HG02840 (cell line): Measurements from ENCODE around the gene POLR3H.
"Not testable (repeated sequence)": the region's sequence is repeated elsewhere in the genome, so short reads cannot be mapped to it uniquely, and the experiment has no call there.

Source experiments
- ATAC-seq: cut with Tn5 transposase; IDR thresholded peaks from one replicate; pipeline ENCODE4 v1.9.1; 2021; ENCODE audit warnings: mild to moderate bottlenecking, moderate library complexity, moderate number of reproducible peaks; ENCODE audit not compliant: unreplicated experiment, low FRiP score

Gene POLR3H

DNA sequence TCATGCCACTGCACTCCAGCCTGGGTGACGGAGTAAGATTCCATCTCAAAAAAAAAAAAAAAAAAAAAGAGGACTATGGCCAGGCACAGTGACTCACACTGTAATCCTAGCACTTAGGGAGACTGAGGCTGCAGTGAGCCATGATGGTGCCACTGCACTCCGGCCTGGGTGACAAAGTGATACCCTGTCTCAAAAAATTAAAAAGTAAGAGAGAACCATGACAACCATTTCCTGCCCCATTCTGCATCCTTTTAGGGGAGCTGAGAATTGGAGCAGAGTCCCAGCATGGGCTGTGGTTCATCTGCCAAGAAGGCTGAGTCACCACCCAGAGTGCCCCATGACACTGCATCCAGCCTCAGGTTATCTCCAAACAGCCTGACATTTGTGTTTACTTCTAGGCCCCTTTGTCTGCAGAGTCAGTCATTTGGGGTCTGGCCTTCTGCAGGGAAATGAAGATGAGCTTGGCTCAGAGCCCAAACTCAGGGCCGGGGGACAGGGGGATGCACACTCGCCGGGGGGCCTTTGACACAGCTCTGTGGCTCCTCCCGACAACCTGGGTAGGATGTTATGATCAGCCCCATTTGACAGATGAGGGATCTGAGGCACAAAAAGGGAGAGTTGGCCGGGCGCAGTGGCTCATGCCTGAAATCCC is 21.3 kb upstream of the POLR3H start:
- ATAC-seq, result no peak

DNA sequence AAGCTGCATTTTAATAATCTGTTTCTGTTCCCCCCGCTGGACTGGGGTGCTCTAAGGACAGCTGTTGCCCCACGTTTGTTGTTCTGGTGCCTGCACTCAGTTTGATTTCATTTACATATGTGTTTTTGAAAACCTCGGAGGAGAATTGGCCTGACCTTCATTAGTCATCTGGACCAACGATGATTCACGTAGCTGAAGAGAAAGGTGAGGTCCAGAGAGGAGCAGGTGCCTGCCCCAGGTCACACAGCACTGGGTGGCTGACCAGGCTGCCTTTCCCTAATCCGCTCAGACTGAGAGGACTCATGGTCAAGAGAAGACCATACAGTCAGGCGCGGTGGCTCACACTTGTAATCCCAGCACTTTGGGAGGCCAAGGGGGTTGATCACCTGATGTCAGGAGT is 20.3 kb upstream of the POLR3H start:
- no peak for ATAC-seq

DNA sequence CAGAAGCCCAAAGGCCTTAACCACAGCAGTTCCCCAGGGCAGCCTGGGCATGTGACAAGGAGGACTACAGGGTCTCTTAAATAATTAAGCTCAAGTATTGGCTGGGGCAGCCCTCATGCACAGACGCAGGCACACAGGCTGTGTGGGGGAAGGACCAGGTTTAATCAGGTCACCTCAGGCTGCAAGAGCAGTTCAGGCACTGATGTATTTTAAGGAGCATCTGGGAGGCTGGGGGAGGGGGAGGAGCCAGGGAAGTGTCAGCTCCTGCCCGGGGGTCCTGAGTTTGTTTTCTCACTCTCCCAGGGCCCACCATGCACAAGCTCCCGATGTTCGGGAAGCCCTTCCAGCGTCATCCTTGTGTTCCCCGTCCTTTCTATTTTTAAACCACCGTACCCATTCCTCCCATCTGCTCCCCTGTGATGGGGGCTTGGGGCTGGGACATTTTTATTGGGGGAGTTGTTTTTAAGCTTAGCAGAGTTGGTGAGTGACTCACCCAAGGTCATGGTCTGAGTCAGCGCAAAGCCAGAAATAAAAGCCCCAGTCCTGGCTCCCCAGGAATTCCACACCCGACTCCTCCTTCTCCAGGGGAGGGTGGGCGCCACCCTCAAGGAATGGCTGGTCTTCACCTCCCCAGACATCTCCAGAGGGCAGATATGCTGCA is 18.9 kb upstream of the POLR3H start:
- ATAC-seq, result no peak

DNA sequence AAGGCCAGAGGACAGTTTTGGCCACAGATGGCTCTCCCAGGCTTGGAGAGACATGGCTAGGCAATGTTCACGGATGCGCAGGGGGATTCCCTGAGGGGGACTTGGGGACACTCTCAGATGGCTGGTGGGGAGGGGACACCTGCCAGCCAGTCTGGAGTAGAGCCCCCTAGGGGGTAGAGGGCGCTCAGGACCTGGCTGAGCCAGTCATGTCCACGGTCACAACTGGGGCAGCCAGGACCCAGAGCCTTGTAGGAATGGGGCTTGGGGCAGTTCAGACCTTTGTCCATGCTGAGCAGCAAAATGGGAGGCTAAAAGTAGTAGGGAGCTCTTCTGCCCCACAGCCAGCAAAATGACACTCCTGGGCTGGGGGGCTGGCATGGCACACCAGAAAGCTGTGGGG is 18.2 kb upstream of the POLR3H start:
- ATAC-seq, result no peak

DNA sequence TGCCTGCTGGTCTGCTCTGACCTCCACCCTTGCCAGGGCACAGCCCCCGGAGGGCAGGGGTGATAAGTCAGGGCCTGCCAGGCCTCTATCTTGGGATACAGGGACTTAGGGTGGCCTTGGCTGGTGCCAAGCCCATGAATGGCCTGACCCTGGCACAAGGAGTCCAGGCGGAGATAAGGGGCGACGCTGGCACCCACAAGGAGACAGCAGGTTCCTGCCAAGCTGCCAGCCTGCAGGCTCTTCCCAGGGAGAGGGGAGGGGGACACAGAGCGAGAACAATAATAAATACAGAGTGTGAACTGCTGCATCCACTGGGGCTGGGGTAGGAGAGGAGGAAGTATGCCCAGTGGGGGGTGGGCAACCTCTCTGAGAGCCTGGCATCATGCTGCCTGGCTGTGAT is 17.5 kb upstream of the POLR3H start:
- ATAC-seq, result no peak

DNA sequence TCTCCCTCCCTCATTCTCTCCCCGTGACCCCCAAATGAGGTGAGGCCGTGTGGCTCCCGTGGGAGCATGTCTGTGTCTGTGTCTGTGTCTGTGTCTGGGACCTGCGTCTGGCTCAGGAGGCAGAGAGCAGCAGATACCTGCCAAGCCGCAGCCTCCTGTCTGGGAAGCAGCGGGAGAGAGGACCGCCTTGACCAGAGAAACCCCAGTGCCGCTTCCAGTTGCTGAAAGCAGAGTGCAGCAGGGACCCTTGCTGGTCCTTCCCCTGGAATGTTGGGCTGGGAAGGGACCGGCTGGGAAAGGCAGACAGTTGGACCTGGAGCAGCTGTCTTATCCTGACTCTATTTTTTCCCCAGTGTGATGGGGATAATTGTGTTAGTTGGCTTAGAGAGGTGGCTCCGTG is 17.1 kb upstream of the POLR3H start:
- no peak for ATAC-seq

DNA sequence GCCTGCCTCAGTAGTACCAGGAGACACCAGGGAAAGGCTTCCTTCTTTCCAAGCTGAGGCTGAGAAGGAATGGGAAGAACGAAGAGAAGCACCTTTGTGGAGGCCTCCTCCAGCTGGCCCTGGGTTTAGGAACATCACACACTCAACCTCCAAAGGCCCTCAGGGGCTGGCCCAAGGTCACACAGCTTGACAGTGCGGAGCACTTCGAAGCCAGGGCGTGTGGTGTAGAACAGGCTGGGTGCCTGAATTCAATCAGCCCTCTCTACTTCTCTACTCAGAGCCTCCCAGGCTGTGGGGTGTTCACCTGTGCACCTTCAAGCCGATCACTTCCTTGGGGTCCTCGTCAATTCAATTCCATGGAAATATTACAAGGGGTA is 15.8 kb upstream of the POLR3H start:
- ATAC-seq, result no peak

DNA sequence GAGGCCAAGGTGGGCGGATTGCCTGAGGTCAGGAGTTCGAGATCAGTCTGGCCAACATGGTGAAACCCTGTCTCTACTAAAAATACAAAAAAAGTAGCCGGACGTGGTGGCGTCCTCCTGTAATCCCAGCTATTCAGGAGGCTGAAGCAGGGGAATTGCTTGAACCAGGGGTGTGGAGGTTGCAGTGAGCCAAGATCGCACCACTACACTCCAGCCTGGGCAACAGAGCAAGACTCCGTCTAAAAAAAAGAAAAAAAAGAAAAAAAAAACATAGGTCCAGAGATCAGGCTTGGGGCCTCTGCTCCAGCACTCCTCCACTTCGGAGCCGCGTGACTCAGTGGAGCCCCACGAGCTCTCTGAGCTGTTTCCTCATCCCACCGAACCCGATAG is 14.0 kb upstream of the POLR3H start:
- ATAC-seq, result not testable (repeated sequence)

DNA sequence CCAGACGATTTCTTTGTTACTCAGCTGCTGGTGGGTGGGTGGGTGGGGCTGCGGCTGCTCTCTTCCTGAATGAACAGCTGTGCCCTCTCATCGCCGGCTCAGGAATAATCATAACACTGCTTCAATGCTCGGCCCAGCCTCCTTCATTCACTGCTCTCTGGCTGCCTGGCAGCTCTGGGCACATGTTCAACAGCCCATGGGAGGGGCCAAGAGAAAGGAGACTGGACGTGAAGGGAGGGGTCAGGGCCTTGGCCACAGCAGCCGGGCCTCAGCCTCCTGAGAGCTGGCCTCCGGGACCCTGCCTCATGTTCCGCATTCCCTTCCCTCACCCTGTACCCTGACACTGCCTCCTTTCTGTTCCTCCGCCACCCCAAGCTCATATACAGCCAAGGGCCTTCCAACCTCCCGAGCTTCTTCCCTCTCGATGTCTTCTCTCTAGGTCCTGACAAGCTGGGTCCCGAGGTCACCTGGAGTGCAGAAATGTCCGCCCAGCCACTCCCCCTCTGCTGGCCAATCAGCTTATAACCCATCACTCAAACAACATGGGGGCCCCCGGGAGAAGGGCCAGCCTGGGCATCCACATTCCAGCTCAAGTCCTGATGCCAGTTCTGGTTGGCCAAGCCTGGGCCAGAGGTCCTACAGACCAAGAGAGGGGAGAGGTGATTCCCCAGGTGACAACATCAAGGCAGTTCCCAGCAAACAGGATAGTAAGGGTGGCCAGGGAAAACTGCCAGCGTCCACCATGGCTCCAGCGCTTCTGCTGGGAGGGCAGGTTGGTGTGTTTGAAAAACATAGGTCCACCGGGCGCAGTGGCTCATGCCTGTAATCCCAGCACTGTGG is 13.4 kb upstream of the POLR3H start:
- no peak for ATAC-seq

DNA sequence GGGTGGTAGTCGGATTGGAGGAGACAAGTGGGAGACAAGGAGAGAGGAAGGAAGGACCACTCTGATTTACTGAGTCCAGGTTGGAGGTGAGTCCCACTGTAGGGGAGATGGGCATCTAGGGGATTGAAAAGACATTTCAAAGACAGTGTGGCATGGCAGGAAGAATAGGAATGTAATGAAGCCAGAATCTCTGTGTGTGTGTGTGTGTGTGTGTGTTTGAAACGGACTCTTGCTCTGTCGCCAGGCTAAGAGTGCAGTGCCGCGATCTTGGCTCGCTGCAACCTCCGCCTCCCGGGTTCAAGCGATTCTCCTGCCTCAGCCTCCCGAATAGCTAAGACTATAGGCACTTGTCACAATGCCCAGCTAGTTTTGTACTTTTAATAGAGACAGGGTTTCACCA is 12.3 kb upstream of the POLR3H start:
- ATAC-seq, result no peak

DNA sequence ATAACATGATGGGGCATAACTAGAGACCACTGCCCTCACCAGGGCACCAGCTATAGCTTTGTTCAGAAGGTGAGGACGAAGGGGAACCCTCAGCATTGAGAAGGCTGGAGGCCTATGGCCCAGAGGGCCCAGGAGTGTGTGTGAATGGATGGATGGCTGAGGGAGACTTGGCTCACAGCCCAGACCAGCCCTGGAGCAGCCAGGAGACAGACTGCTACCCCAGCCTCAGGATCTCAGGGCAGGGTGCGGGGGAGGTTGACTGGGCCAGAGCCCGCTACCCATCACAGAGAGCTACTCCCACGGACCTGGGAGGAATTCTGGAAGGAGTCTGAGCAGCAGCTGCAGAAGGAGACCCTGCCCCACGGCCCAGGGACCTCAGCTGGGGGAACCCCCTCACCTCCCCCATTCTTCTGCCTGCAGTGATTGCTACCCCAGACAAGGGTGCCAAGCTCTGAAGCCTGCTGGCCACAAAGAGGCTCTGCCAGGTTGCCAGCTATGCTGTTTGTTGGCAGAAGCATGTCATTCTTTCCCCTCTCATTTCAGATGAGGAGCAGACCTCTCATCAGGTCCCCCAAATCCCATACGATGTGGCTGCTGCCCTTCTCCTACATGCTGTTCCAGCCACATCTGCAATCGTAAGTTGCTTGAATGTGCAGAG is 11.2 kb upstream of the POLR3H start:
- ATAC-seq, result no peak

DNA sequence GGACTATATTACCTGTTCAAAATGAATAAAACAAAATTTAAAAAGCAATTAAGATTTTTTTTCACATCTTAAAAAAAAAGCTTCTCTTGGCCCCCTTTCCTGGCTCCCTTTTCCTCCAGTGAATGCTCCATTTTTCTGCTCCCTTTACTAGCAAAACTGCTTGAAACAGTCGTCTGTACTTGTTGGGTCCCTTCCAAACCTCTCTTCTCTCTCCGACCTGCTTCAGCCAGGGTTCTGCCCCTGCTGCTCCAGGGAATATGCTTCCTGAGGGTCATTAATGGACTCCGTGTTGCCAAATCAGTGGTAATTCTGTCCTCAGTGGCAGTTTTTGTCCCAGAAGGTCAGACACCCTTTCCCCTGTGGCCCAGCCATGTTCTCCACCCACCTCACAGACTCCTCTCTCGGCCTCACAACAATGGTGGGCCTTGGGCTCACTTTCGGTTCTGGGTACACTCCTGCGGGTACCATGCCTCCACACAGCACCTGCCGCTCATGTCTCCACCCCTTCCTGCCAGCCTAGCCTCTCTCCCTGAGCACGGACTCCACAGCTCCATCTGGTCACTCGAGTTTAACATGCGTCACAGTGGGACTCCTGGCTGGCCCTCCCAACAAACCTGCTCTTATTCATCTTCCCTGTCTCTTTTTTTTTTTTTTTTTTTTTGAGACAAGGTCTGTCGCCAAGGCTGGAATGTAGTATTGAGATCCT is 7.8 kb upstream of the POLR3H start:
- no peak for ATAC-seq

DNA sequence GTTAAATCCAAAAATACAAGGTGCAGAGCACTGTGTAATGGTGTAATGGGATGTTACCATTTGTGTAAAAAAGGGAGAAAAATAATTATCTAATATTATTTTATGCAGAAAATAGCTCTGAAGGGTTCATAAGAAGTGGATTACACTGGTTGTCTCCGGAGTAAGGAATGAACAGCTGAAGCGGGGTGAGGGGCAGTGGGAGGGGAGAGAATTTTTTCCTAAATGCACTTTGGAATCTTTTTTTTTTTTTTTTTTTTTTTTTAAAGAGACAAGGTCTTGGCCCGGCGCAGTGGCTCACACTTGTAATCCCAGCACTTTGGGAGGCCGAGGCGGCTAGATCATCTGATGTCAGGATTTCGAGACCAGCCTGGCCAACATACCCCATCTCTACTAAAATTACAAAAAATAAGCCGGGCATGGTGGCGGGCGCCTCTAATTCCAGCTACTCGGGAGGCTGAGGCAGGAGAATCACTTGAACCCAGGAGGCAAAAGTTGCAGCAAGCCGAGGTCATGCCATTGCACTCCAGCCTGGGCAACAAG is 6.8 kb upstream of the POLR3H start:
- ATAC-seq, result no peak

DNA sequence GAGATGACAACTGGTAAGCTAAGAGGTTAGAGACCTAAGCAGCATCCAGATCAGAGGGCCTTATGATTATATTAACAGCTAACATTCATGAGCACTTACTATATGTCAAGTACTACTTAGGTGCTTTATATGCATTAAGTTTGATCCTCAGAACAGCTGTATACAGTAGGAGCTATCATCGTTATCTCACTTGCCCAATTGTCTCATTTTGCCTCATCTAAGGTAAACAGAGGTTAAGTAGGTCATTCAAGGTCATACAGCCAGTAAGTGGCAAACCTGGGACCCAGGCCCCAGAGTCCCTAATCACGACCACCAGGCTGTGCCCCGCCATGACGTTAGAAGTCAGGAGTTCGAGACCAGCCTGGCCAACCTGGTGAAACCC is 4.6 kb upstream of the POLR3H start:
- no peak for ATAC-seq

DNA sequence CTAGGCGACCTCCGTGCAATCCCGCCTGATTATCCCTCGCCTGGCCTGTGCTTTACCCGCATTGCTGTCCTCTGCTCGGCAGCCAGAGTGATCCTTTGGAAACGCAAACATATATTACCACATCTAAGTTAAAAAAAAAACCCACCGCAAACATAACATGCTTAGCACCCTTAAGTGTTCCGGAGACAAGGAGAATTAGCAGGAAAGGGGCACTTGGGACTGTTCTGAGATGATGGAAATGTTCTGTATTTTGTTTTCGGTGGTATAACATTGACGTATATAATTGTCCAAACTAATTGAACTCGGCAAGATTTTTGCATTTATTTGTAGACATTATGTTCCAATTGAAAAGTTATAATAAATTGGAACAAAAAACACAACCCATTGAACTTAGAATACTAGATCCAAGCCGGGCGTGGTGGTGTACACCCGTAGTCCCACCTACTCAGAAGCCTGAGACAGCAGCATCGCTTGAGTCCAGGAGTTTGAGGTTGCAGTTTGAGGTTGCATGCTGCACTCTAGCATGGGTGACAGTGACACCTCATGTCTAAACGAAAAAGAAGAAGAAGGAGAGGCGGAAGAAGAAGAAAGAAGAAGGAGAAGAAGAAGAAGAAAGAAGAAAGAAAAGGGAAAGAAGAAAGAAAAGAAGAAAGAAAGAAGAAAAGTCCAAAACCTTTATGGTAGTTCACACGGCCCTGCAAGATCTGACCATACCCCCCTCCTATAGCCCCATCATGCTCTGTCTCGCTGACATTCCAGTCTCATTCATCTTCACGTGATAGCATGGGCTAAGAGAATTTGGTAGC is 604 bp upstream of the POLR3H start:
- ATAC-seq, result no peak

DNA sequence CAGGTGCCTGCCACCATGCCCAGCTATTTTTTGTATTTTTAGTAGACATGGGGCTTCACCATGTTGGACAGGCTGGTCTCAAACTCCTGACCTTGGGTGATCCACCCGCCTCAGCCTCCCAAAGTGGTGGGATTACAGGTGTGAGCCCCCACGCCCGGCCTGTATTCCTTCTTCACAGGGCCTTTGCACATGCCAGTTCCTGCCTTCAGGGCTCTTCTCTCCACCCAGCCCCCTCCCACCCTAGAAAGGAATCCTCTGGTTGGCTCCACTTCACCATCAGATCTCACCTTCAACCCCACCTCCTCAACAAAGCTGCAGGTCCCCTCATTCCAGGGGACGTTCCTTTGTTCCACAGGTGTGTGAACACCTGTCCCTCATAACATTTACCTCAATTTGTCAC is 2.0 kb downstream of the POLR3H start:
- ATAC-seq, result no peak

DNA sequence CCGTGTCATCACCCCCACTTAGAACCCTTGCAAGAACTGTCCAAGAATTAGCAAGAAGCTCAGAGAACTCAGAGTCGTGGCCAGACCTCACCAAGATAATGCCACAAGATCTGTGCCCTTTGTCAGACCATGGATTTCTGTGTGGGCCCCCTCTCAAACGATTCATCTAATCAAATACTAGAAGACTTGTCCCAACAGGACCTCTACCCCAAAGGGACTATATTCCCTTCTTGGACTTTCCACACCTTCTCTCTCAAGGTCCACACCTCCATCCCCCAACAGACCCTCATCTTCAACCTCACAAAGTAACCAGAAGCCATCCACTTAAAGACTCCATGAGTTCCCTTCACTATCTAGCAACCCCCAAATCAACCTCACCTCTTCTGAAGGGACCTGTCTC is 2.8 kb downstream of the POLR3H start:
- ATAC-seq, result no peak

DNA sequence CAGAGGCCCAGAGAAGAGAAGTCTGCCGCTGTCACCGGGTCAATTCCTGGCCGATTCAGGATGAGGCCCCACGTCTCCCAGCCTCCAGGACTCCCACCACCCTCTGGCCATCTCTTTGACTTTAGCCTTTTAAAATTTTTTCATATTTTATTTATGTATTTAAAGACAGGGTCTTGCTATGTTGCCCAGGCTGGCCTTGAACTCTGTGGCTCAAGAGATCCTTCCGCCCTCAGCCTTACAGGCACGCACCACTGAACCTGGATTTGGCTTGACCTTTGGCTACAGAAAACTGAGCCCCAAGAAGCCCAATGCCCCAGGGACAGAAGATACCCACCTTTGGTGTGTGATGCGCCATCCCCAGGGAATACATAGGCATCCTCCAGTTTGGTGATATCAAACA is 3.9 kb downstream of the POLR3H start:
- no peak for ATAC-seq

DNA sequence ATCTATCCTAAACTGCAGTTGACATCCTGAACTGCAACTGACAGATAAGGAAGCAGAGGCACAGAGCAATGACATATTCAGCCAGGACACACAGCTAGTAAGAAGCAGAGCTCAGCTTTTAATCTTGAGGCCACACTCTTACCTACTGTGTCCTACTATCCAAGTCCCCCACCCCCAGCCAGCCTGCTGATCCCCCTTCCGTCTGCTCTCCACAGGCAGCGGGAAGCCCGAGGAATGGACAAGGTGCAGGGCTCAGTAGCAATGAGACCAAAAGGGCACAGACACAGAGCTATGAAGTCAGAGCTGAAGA is 4.3 kb downstream of the POLR3H start:
- ATAC-seq, result no peak
